ENCODE measurements around the gene HSD11B2. TPM values are rescaled to one million over a fixed set of nuclear protein-coding genes. Genes with fewer than 3 reads are reported as not detected.

The HSD11B2 gene
- total RNA-seq, 1 donor from 2014 or later, result 38.7 TPM

DNA sequence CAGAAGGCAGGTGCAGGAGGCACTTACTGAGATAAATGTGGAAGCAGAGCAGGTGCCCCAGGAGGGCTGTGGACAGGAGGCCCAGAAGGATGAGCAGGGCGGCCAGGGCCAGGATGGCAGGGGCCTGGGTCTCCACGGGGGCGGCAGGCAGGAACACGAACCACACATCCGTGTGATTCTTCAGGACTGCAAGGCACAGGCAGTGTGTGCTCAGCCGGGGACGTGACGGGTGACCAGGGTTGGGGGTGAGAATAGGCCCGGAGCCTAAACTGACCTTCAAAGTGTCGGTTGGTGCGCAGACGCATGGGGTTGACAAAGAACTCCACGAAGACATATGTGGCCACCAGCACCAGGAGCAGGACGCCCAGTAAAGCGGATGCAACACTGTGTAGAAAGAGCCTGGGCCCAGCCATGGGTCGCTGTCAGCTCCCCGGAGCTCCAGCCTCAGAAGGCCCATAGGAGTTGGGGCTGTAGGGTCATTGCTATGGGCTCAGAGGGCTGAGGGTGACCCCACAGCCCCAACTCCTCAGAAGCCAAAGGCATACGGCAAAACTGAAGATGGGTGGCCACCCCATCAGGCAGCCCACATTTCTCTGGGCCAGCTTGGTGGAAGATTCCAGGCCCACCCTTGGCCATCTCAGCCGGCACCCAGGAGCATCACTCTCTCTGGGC, 32.2 kb upstream of the HSD11B2 start:
- Mint-ChIP-seq H3K4me3 (ENCODE audit: low read depth) (no peak overlapping the region), H3K9me3 (ENCODE audit: low read depth) (no peaks in the 10 kb centered on the region), H3K27me3 (peaks cover 19% of the 10 kb centered on the region), H3K36me3 (ENCODE audit: insufficient read depth) (no peaks in the 10 kb centered on the region), H3K4me1 (ENCODE audit: low read depth) (peaks cover 16% of the 10 kb centered on the region), H3K27ac (no peak overlapping the region)
- TF ChIP-seq, protein P1, sequence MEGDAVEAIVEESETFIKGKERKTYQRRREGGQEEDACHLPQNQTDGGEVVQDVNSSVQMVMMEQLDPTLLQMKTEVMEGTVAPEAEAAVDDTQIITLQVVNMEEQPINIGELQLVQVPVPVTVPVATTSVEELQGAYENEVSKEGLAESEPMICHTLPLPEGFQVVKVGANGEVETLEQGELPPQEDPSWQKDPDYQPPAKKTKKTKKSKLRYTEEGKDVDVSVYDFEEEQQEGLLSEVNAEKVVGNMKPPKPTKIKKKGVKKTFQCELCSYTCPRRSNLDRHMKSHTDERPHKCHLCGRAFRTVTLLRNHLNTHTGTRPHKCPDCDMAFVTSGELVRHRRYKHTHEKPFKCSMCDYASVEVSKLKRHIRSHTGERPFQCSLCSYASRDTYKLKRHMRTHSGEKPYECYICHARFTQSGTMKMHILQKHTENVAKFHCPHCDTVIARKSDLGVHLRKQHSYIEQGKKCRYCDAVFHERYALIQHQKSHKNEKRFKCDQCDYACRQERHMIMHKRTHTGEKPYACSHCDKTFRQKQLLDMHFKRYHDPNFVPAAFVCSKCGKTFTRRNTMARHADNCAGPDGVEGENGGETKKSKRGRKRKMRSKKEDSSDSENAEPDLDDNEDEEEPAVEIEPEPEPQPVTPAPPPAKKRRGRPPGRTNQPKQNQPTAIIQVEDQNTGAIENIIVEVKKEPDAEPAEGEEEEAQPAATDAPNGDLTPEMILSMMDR (IDR thresholded peaks at IDR 0.05; ENCODE audit: unreplicated experiment), result no peak
- DNase-seq (ENCODE audit: low spot score, unreplicated experiment), result no peak

DNA sequence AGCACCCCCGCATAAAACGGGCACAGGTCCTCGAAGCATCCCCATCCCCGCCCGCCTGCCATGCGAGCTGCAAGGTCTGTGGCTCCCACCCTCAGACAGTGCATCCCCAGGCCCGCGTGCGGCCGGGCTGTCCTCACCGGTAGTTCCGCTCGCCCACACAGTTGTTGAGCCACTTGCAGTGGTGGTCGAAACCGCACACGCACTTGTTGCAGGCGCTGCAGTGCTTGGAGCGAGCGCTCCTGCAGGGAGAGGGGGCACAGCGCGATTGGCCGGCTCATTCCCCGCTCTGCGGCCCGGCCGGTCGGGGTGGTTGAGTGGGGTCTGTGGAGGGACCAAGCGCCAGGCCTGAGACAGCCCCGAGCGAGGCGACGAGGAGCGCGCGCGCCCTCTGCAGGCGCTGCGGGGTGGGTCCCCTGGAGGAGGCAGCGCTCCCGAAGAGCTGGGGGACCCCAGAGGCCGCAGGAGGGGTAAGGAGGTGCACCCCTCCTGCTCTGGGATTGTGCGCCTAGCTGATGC, 31.6 kb upstream of the HSD11B2 start:
- H3K36me3 Mint-ChIP-seq (ENCODE audit: insufficient read depth), result no peaks in the 10 kb centered on the region
- H3K4me1 Mint-ChIP-seq (ENCODE audit: low read depth), result peaks cover 15% of the 10 kb centered on the region
- H3K27ac Mint-ChIP-seq, result no peak overlapping the region
- TF ChIP-seq, protein P1 (IDR thresholded peaks at IDR 0.05; ENCODE audit: unreplicated experiment), result peak; percentile 83
- no peaks in the 10 kb centered on the region for H3K9me3 Mint-ChIP-seq (ENCODE audit: low read depth)
- DNase-seq (ENCODE audit: low spot score, unreplicated experiment), result peak; percentile 79
- no peak overlapping the region for H3K4me3 Mint-ChIP-seq (ENCODE audit: low read depth)
- peaks cover 14% of the 10 kb centered on the region for H3K27me3 Mint-ChIP-seq

DNA sequence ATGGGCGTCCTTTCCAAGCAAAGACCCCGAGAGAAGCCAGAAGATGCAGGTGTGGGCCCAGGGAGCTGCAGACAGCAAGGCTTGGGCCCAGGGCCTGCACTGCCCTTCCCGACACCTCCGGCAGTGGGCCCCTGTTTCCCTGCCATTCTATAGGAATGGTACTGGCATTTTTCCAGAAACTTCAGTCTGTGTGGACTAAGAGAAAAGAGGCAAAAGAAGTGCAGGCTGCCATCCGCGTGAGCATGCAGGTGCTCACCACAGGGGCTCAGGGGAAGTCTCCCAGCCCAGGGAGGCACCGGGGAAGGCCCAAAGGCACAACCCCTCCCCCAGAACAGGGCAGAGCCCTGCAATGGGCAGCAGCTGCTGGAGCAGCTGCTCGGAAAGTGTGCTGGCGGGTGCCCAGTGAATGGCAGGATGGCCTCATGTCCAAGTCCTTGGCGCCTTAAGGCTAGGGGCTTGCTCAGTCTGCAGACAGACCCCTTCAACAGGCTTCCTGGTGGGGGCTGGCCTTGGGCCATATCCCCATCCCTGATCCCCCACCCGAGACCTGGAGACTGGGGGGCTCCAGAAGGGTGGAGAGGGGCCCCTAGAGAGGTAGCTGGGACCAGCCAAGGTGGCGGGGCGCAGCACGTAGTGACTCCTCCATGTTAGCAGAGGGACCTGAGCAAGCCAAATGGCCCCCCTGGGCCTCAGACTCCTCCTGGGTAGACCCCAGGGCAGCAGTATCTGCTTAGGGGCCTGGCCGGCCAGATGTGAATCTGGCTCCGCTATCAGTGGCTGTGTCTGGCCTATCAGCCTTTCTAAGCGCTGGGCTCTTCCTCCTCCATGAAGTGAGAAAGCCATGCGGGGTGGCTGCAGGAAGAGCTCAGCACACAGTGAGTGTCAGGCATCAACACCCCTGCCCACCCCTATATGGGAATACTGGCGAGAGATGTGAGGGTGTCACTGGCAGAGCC, 30.9 kb upstream of the HSD11B2 start:
- TF ChIP-seq, protein P1 (IDR thresholded peaks at IDR 0.05; ENCODE audit: unreplicated experiment), result no peak
- no peak overlapping the region for H3K27ac Mint-ChIP-seq
- DNase-seq (ENCODE audit: low spot score, unreplicated experiment), result no peak
- H3K27me3 Mint-ChIP-seq, result peaks cover 13% of the 10 kb centered on the region
- no peak overlapping the region for H3K4me3 Mint-ChIP-seq (ENCODE audit: low read depth)
- H3K36me3 Mint-ChIP-seq (ENCODE audit: insufficient read depth), result no peaks in the 10 kb centered on the region
- H3K9me3 Mint-ChIP-seq (ENCODE audit: low read depth), result no peaks in the 10 kb centered on the region
- H3K4me1 Mint-ChIP-seq (ENCODE audit: low read depth), result peaks cover 20% of the 10 kb centered on the region

DNA sequence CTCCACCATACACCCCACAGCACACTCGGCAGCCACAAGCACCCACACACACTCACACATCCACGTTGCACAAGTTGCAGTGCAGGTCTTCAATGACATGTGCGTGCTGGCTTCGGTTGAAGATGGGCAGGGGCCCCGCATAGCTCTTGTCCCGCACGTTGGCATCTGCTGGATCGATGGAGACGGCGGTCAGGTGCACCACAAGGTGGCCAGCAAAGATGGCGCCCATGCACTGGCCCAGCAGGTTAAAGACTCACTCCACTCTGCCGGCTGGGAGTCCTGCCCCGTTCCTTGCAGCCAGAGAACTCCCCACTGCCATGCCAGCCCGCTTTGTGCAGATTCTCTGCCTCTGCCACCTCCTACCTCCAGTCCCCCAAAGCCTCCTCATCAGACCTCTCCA, 30.0 kb upstream of the HSD11B2 start:
- TF ChIP-seq, protein P1 (IDR thresholded peaks at IDR 0.05; ENCODE audit: unreplicated experiment), result no peak
- peaks cover 19% of the 10 kb centered on the region for H3K4me1 Mint-ChIP-seq (ENCODE audit: low read depth)
- H3K36me3 Mint-ChIP-seq (ENCODE audit: insufficient read depth), result no peaks in the 10 kb centered on the region
- no peak overlapping the region for H3K4me3 Mint-ChIP-seq (ENCODE audit: low read depth)
- H3K27ac Mint-ChIP-seq, result no peak overlapping the region
- peaks cover 9% of the 10 kb centered on the region for H3K27me3 Mint-ChIP-seq
- DNase-seq (ENCODE audit: low spot score, unreplicated experiment), result no peak
- no peaks in the 10 kb centered on the region for H3K9me3 Mint-ChIP-seq (ENCODE audit: low read depth)

DNA sequence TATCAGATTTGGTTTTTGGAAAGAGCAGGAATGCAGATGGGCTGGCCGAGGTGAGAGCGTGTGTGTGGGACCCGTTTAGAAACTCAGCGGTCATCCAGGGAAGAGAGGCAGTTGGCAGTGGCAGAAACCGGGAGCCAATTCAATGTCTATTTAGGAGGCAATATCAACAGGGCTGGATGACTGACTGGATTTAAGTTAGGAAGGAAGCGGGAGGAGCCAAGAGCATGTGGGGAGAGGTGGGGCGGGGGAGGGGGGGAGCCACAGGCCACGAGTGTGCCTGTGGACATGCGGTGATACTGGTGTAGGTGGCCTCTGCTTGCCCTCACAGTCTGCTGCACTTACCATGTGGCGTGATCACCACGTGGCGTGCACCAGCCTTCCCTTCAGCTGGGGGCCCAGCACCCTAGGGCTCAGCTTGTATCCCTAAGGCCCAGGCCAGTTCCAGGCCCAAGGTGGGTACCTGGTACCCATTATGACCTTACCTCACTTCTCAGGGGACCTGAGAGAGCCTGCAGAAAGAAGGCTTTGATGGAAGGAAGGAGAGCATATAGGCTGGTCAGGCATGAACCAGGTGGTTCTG, 26.9 kb upstream of the HSD11B2 start:
- Mint-ChIP-seq H3K27me3 (peaks cover 9% of the 10 kb centered on the region), H3K4me1 (ENCODE audit: low read depth) (peaks cover 12% of the 10 kb centered on the region), H3K4me3 (ENCODE audit: low read depth) (no peak overlapping the region)

More for the DNA sequence above, 26.9 kb upstream of the HSD11B2 start:
- no peak for DNase-seq (ENCODE audit: low spot score, unreplicated experiment)
- Mint-ChIP-seq H3K36me3 (ENCODE audit: insufficient read depth) (no peaks in the 10 kb centered on the region), H3K9me3 (ENCODE audit: low read depth) (no peaks in the 10 kb centered on the region), H3K27ac (no peak overlapping the region)
- TF ChIP-seq, protein P1 (IDR thresholded peaks at IDR 0.05; ENCODE audit: unreplicated experiment), result no peak
